ENCODE measurements around the gene MACO1. TPM values are rescaled to one million over a fixed set of nuclear protein-coding genes. Genes with fewer than 3 reads are reported as not detected.

MACO1 gene
- total RNA-seq, 1 experiment from 2014 or later = 16.3 TPM

GRCh38 chr1:25482211-25482610 is 51.5 kb downstream of the MACO1 start:
- Histone ChIP-seq H3K4me2 (ENCODE audit: insufficient read depth, insufficient read length, low read length) (no peak overlapping the region), H2BK5ac (ENCODE audit: insufficient read length, low read length) (no peak overlapping the region), H2AFZ (ENCODE audit: low read length) (no peak overlapping the region), H2BK12ac (ENCODE audit: insufficient read length, low read depth, low read length) (peak overlapping the region; percentile 65), H4K20me1 (ENCODE audit: control insufficient read depth, insufficient read depth, insufficient read length) (no peaks in the 10 kb centered on the region), H2BK20ac (ENCODE audit: low read depth, low read length, poor library complexity, severe bottlenecking) (no peak overlapping the region), H3K14ac (ENCODE audit: insufficient read depth, low read length) (no peak overlapping the region), H3K27me3 (ENCODE audit: insufficient read depth, low read length) (no peaks in the 10 kb centered on the region), H4K8ac (replicated peaks; ENCODE audit: insufficient read length, low read depth, low read length) (no peak overlapping the region), H3K18ac (ENCODE audit: insufficient read length, low read depth, low read length) (no peak overlapping the region), H4K91ac (ENCODE audit: insufficient read length, low read depth, low read length) (no peak overlapping the region), H3K9me3 (ENCODE audit: control insufficient read depth, low read depth, low read length) (no peaks in the 10 kb centered on the region), H3K9ac (ENCODE audit: extremely low read depth, insufficient read length, low read length) (no peak overlapping the region), H3K23me2 (ENCODE audit: insufficient read length, low read depth, low read length, poor library complexity, severe bottlenecking) (no peaks in the 10 kb centered on the region), H2AK5ac (ENCODE audit: insufficient read length, low read length) (no peak overlapping the region), H3K79me2 (ENCODE audit: insufficient read depth, low read length) (no peaks in the 10 kb centered on the region), H2BK120ac (ENCODE audit: low read depth, low read length, poor library complexity, severe bottlenecking) (no peak overlapping the region), H3K4me1 (ENCODE audit: insufficient read depth, low read length) (0 out of 2 replicates have a peak, but pooled peaks cover 2% of the 10 kb centered on the region), H3K4ac (ENCODE audit: low read depth, low read length) (no peak overlapping the region), H3K23ac (ENCODE audit: insufficient read length, low read depth, low read length) (no peak overlapping the region), H3K27ac (ENCODE audit: insufficient read length, low read depth, low read length) (no peak overlapping the region), H2BK15ac (ENCODE audit: low read depth, low read length) (no peak overlapping the region), H3K56ac (ENCODE audit: insufficient read length, low read depth, low read length) (no peak overlapping the region), H3K79me1 (ENCODE audit: insufficient read depth, low read depth, low read length, poor library complexity, severe bottlenecking) (no peaks in the 10 kb centered on the region), H3T11ph (ENCODE audit: low read length) (no peak overlapping the region), H4K5ac (ENCODE audit: insufficient read length, low read depth, low read length) (no peak overlapping the region)
- no peaks in the 10 kb centered on the region for H3K9me3 Mint-ChIP-seq
- no peak overlapping the region for H3K4me3 Mint-ChIP-seq
- H3K4me1 Mint-ChIP-seq = peaks cover 22 to 30% of the 10 kb centered on the region in 2 experiments
- no peaks in the 10 kb centered on the region for H3K27me3 Mint-ChIP-seq (ENCODE audit: low read depth)
- WGBS (ENCODE audit: extremely low coverage, insufficient read length, low lambda C conversion rate) = no CpG with 5 or more reads among the region's 1 CpG
- DNase-seq = no peak
- peaks cover 0 to 12% (median 0%) of the 10 kb centered on the region in 3 experiments; a peak in 2 of 7 replicates for H3K36me3 Mint-ChIP-seq (ENCODE audit: insufficient read depth in 1 of 3, low read depth in 3 of 3)
- peak overlapping the region in 1 of 3 experiments; percentile 0; a peak in 1 of 7 replicates for H3K27ac Mint-ChIP-seq
- TF ChIP-seq CTCF (conservative IDR thresholded peaks at IDR 0.05) = no peak
